HG03571 (cell line): ENCODE data around the gene QPRT.
"Not testable (repeated sequence)": the region's sequence is repeated elsewhere in the genome, so short reads cannot be mapped to it uniquely, and the experiment has no call there.

Experiments
- ATAC-seq: cut with Tn5 transposase; IDR thresholded peaks from one replicate; pipeline ENCODE4 v1.9.1; 2021; ENCODE audit not compliant: unreplicated experiment

Gene QPRT

DNA sequence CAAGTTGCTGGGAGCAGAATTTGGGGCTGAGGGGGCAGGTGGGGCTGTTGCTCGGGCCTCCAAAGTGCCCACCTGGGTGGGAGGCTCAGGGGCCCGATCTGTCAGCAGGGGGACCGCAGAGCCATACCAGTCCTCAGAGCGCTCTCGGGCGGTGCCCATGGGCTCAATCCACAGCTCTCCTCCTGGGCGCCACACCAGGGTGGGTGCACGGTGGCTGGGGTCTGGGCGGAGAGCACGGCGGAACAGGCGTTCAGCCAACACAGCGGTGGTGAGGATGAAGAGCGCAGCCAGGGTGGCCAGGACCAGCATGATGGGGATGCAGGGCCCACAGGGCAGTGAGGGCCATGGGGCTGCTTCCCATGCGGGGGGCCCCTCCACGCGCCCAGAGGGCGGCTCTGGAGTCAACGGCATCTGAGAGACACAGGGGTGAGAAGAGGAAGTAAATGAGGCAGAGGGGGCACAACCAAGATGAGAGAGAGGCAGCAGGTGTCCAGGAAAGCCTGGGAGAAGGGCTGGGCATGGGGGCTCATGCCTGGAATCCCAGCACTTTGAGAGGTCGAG is 65.6 kb downstream of the QPRT start:
- no peak for ATAC-seq

DNA sequence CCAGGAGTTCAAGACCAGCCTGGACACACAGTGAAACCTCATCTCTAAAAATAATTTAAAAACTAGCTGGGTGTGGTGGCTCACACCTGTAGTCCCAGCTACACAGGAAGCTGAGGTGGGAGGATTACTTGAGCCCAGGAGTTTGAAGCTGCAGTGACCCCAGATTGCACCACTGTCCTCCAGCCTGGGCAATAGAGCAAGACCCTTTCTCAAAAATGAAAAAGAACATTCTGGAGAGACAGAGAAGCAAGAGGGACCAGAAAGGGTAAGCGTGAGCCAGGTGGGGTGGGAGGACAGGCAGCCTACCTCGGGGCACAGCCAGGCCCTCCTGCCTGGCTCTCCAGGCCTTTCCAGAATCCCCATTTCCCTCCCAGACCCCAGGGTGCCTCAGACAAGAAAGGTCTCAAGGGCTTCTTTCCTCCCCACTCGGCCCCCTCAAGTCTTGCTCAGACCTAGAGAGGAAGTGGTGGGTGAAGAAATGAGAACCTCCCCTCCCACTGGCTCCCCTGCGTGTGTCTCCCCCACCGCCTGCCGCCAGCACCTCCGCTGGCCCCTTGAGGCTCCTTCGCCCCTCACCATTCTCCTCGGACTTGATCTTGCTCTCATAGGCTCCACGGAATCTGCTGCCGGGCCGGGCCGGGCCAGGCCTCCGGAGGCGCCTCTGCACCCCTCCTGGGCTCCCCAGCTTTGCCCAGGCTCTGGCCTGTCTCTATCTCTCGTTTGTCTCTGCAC is 66.3 kb downstream of the QPRT start:
- peak; percentile 37 for ATAC-seq

DNA sequence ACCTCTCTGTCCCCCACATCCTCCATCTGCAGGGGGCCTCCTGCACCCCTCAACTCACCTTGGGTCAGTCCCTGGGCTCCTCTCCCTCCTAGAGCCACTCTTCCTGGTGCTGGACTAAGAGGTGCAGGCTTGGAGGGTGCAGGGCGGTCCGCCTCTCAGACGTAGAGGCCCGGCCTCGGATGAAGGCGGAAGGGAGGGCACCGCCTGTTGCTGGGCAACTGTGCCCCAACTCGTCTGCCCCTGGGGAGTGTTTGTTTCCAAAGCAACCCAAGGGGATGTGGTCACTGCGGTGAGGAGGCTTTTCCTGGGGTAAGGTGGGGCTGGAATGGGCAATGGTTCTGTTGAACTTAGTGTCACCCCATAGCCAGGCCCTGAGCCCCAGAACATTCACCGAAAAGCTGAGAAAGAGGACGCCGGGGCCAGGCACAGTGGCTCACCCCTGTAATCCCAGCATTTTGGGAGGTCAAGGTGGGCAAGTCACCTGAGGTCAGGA is 66.9 kb downstream of the QPRT start, which contains the start of gene C16orf54:
TSS of gene C16orf54 (minus strand) at position 138 of the 493 bp plus-strand sequence. CDS start 1,039 bp downstream, outside the sequence.
- peak; percentile 73 for ATAC-seq

DNA sequence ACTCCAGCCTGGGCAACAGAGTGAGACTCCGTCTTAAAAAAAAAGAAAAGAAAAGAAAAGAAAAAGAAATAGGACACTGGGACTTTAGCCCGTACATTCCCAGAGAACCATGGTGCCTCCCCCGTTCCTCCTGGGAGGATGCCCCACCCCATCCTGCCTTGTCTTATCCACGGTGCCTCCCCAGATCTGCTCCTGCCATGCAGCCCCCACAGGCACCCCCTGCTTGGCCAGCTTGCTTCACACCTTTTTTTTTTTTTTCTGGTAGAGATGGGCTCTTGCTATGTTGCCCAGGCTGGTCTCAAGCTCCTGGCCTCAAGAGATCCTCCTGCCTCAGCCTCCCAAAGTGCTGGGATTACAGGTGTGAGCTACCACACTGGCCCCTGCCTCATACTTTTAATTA is 67.5 kb downstream of the QPRT start:
- not testable (repeated sequence) for ATAC-seq
